ENCODE results near the gene FADS1.

Gene FADS1

GRCh38 chr11:61793829-61794204, 23.0 kb downstream of the FADS1 start:
- no peak for DNase-seq

DNA sequence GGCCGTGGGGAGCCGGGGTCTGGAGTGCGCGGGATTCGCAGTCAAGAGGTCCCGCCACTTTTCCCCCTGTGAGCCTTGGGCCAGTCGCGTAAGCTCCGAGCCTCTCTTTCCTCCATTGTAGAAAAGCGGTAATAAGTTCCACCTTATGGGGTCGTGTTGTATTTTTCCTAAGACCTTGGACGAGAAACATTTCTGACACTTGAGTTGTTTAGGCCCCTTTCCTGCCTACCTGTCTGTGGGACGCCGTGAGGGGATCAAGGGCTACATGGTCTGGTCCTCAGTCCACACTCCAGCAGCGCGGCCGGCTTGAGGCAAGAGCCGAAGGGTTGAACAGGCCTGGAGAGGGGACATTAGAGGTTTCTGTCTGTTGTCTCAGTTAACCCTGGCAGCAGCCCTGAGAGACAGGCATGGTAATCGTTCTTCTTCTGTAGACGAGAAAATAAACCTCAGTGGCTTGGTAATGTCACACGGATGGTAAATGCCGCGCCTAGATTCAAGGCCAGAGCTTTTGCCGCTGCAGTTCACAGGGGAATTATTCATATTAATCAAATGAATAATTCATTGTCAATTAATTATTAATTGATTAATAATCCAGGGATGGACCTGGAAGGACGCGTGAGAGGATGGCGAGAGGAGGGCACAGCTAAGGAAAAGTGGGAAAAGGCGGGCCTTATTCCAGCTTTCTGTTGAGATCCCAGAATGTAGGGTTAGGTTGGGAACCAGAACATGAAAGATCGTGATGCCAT, 23.5 kb downstream of the FADS1 start:
- no peak for DNase-seq

DNA sequence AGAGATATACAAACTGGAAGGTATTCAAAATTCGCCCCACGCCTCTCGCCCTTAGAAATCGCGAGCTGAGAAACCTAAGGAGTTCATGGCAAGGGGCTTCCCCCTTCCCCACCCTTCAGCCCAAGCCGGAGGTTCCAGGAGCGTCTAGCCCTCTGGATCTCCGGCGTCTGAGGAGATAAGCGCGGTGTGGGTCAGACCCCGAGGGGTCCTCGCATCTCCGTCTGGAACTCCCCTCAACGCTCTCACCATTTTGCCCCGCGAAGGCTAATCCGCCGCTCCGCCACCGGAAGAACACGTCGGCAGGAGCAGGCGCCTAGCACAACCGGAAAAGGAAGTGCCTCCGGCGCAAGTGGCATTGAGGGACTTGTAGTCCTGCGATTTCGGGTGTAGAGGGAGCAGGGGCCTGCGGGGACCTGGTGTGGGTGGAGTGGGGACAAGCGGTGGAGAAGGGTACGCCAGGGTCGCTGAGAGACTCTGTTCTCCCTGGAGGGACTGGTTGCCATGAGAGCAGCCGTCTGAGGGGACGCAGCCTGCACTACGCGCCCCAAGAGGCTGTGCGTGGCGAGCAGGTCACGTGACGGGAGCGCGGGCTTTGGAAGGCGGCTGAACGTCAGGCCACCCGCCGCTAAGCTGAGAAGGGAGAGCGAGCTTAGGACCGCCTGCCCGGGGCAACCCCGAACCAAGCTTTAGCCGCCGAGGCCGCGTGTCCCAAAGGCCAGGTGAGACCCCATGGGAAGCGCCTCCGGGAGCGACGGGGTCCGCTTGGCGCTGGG, 24.3 kb downstream of the FADS1 start, which contains the start of the genes FEN1 and TMEM258:
FEN1 (plus strand) TSS at position 602 of the 773 bp plus-strand sequence. CDS start 2,451 bp downstream, outside the sequence.
TMEM258 (minus strand) TSS at position 290 of the 773 bp plus-strand sequence; CDS start at position 249, 41 bp downstream.
- peak; percentile 88 for DNase-seq

- DNase-seq = peak; percentile 73
These were observed 25.0 kb downstream of the FADS1 start for GRCh38 chr11:61791737-61792309.

GRCh38 chr11:61787928-61788491, 28.8 kb downstream of the FADS1 start:
- peak; percentile 57 for DNase-seq

DNA sequence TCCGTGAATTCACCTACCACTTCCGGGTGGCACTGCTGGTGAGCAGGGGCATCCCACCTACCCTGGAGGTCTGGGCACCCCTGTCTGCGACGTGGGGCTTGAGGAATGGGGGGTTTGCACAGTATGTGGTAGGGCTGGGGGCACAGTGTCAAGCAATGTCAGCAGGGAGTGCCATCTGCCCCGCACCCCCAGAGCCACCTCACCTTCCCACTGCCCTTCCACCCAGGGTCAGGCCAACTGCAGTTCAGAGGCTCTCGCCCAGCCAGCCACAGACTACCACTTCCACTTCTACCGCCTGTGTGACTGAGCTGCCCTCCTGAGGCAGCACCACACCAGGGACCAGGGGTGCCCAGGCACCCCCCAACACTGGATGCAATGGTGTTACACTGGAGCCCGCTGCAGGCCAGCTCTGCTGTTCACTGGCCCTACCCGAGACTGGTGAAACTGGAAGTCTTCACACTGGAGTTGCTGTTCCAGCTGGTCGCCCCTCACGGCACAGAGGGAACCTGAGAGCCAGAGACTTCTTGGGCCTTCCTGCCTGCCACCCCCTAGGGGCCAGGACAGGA, 30.9 kb downstream of the FADS1 start:
- no peak for DNase-seq

DNA sequence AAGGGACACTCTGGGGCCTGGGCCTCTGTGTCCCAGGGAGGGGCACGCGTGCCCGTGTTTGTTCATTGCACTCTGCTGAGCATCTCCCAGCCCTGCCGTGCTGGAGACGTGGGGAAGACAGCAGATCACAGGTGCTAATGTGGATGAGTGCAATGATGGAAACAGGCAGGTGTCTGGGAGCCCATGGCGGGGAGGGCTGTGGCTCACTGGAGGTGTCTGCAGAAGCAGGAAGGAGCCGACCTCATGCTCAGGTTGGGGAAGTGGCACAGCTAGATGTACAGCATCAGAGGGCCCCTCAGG, 32.3 kb downstream of the FADS1 start:
- DNase-seq = no peak

GRCh38 chr11:61783717-61784505, 32.9 kb downstream of the FADS1 start:
- DNase-seq = peak; percentile 26

DNA sequence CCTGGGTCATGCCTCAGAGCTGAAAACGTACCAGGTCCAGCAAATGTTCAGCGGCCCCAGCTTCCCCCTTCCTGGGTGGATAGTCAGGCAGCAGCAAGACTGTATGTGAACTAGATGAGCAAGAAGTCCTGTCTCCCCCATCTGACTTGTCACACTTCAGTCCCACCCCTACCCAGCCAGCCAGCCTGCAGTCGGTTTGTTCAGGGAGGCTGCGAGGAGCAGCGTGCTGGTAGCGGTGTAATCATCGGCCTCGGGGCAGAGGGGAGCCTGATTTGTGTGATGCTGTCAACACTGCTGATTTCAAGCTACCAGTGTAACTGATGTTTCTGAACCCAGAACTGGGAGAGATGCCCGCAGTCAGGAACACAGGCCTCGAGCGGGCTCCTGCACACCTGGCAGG, 34.0 kb downstream of the FADS1 start:
- DNase-seq = no peak

GRCh38 chr11:61782299-61782698, 34.5 kb downstream of the FADS1 start:
- no peak for DNase-seq

DNA sequence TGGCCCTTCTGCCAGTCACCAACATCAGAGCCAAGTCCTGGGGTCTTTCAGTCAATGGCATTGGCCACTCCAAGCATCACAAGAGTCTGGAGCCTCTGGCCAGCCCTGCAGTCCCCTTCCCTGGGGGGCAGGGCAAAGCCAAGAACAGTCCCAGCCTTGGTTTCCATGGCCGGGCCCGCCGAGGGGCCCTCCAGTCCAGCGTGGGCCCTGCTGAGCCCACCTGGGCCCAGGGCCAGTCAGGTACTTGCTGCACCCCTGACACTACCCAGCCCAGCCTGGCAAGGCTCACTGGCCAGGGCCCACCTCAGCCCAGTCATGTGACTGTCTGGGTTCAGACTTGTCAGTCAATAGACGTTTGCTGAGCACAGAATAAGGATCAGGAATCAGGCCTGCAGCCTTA, 35.2 kb downstream of the FADS1 start:
- no peak for DNase-seq

DNA sequence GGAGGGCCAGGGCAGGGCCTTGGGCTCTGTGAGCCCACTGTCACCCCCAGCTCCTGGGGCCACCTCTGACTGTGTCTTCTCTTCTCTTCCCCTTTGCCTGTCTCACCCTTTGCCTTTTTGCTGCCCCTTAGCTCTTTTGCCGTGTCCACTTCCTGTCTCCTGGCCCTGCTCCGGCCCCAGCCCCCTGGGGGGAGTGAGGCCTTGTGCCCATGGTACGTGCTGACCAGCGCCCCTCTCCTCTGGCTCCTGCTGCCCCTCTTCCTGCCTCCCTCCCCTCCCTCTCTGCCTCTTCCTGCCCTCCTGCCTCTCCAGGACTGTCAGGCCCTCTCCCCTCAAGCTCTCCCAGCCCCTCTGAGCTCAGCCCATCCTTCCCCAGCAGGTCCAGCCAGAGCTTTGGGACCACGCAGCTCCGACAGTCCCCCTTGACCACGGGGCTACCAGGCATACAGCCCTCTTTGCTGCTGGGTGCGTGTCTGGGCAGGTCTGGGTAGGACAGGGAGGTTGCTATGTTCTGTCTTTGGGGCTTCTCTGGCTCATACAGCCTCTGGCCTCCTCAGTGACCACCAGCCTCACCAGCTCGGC, 36.1 kb downstream of the FADS1 start:
- no peak for DNase-seq

DNA sequence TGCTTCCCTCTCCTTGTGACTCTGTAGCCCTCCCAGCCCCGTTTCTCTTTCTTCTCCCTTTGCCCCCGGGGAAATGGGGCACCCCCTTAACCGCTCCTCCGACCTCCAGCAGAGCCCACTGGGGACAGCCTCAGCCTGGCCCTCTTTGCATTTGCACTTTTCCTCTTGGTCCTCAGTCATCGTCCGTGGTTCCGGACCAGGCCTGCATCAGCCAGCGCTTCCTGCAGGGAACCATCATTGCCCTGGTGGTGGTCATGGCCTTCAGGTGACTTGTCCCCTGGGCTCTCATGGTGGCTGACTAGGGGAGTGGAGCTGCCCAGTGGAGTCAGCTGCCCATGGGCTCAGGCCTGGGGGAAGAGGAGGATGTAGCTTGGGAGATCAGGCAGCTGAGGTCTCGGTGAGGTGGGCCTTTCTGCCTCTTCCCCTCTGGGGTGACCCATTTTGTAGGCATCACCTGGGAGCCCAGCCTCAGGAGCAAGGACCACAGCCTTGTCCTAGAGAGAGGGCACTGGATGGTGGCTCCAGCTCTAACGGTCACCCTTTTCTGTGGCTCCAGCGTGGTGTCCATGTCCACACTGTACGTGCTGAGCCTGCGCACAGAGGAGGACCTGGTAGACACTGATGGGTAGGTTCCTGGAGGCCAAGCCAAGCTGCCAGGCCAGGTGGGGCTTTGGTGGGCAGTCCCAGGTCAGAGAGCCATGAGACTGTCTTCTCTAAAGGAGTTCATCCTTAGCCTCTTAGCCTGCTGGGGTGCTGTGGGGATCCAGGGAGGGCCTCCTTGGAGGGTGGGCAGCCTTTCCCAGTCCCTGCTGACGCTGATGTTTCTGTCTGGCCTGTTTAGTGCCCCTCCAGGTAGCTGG, 36.9 kb downstream of the FADS1 start:
- no peak for DNase-seq

GRCh38 chr11:61778920-61779650, 37.7 kb downstream of the FADS1 start:
- no peak for DNase-seq

DNA sequence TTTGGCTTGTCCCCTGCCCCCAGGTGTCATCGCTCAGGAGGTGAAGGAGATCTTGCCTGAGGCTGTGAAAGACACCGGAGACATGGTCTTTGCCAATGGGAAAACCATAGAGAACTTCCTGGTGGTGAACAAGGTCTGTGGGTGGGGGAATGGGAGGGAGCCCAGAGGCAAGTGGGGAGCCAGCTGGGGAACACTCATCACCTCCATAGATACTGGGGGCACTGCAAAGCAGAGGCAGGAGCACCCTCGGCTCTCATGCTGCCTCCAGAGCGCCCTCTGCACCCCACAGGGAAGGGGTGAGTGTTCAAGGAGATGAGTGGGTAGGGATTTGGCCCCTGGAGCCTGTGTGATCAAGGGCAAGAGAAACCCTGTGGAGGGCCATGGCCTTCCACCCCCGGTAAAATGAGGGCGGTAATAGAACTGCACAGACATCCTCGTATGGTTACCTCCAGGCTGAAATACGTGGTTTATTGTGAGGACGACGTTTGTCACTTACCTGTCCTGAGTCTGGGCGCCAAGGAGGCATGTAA, 38.4 kb downstream of the FADS1 start:
- no peak for DNase-seq

DNA sequence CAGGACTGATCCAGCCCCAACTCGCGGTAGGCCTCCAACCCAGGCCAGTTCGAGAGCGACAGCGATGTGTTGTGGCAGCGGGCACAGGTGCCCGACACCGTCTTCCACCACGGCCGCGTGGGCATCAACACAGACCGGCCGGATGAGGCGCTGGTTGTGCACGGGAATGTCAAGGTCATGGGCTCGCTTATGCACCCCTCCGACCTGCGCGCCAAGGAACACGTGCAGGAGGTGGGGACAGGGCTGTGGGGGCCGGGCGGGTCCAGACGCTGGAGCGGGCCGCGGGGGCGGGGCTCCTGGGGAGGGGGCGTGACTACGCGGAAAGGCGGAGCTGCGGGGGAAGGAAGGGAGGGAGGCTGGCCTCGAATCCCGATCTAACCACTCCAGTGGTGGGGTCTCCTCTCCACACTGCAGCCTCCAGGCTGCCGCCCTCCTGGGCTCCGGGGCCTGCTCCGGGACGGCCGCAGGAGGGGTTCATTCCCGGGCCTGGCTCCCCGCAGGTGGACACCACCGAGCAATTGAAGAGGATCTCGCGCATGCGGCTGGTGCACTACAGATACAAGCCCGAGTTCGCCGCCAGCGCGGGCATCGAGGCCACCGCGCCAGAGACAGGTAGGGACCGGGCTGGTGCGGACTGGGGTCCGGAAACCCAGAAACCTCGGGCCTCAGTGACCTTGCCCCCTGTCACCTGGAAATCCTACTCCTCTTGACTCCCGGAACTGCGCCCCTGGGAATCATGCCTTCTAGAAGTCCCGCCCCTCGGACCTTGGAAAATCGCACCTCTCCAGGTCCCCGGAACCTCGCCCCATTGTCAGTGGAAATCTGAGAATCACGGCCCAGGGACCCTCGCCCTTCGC, 39.3 kb downstream of the FADS1 start:
- DNase-seq = no peak

GRCh38 chr11:61776561-61777075, 40.2 kb downstream of the FADS1 start:
- DNase-seq = peak; percentile 19

GRCh38 chr11:61775606-61776554, 40.9 kb downstream of the FADS1 start:
- DNase-seq = no peak
